ENCODE results near the gene CDH2.

Gene CDH2

GRCh38 chr18:28177828-28178635 lies 1.1 kb upstream of the CDH2 start:
- peak overlapping the region; percentile 82 for H3K4me3 ChIP-seq (ENCODE audit: low read length)
- peak; percentile 61 for DNase-seq (ENCODE audit: low read depth)
- peak; percentile 12 for TF ChIP-seq CTCF (conservative IDR thresholded peaks at IDR 0.05; ENCODE audit: low read length)

GRCh38 chr18:28176698-28176947 lies 307 bp downstream of the CDH2 start:
- DNase-seq (ENCODE audit: low read depth), result no peak
- peak overlapping the region; percentile 82 for H3K4me3 ChIP-seq (ENCODE audit: low read length)
- no peak for TF ChIP-seq CTCF (conservative IDR thresholded peaks at IDR 0.05; ENCODE audit: low read length)

GRCh38 chr18:28175930-28176697 lies 816 bp downstream of the CDH2 start:
- H3K4me3 ChIP-seq (ENCODE audit: low read length), result peak overlapping the region; percentile 82
- no peak for DNase-seq (ENCODE audit: low read depth)
- no peak for TF ChIP-seq CTCF (conservative IDR thresholded peaks at IDR 0.05; ENCODE audit: low read length)

GRCh38 chr18:28175150-28175929 lies 1.6 kb downstream of the CDH2 start:
- H3K4me3 ChIP-seq (ENCODE audit: low read length), result peak overlapping the region; percentile 82
- DNase-seq (ENCODE audit: low read depth), result peak; percentile 56

GRCh38 chr18:28174181-28174905 lies 2.6 kb downstream of the CDH2 start:
- H3K4me3 ChIP-seq (ENCODE audit: low read length), result peak overlapping the region; percentile 82
- no peak for TF ChIP-seq CTCF (conservative IDR thresholded peaks at IDR 0.05; ENCODE audit: low read length)
- no peak for DNase-seq (ENCODE audit: low read depth)

More at GRCh38 chr18:28175150-28175929, 1.6 kb downstream of the CDH2 start:
- no peak for TF ChIP-seq CTCF (conservative IDR thresholded peaks at IDR 0.05; ENCODE audit: low read length)

- TF ChIP-seq CTCF (conservative IDR thresholded peaks at IDR 0.05; ENCODE audit: low read length), result no peak
- DNase-seq (ENCODE audit: low read depth), result no peak
- H3K4me3 ChIP-seq (ENCODE audit: low read length), result no peak overlapping the region
Measured at GRCh38 chr18:28171837-28172236, 5.1 kb downstream of the CDH2 start.
